Esophagus muscularis mucosa (tissue), 4 donors: ENCODE results near the gene COMTD1. TPM values are rescaled to one million over a fixed set of nuclear protein-coding genes. Genes with fewer than 3 reads are reported as not detected.
"Not testable (repeated sequence)": the region's sequence is repeated elsewhere in the genome, so short reads cannot be mapped to it uniquely, and the experiment has no call there.

Experiments used
- DNase-seq: peaks from one replicate; pipeline ENCODE4 v3.0.0-alpha.2; 2017; ENCODE audit errors: extremely low spot score
- H3K27ac ChIP-seq, 4 donors: fragments of 200-600 bp; sonication (generic); replicated peaks in 1 of 4; 1 replicate in 3 of 4; 2 replicates in 1 of 4; pipeline ENCODE4 v1.5.1; 2016 to 2019; ENCODE audit warnings: mild to moderate bottlenecking in 1 of 4
- H3K27me3 ChIP-seq, 4 donors: fragments of 200-600 bp; sonication (generic); one replicate each; pipeline versions ENCODE4 v1.5.1 to v1.6.0; 2016 to 2019
- H3K36me3 ChIP-seq, 4 donors: fragments of 200-600 bp; sonication (generic); one replicate each; pipeline ENCODE4 v1.5.1; 2016 to 2019
- H3K4me1 ChIP-seq, 4 donors: fragments of 200-600 bp; sonication (generic); one replicate each; pipeline ENCODE4 v1.5.1; 2016 to 2019
- H3K4me3 ChIP-seq, 4 donors: fragments of 200-600 bp; sonication (generic); 1 replicate in 2 of 4; 2 replicates in 2 of 4; pipeline ENCODE4 v1.5.1; 2016 to 2019; ENCODE audit warnings: mild to moderate bottlenecking in 4 of 4, moderate library complexity in 1 of 4
- H3K9me3 ChIP-seq, 4 donors: fragments of 200-600 bp; sonication (generic); 1 replicate in 3 of 4; 2 replicates in 1 of 4; pipeline ENCODE4 v1.5.1; 2016 to 2019
- EP300 ChIP-seq: sonication (generic); formaldehyde crosslinking; IDR thresholded peaks from one replicate; pipeline ENCODE4 v1.6.1; 2017; ENCODE audit warnings: antibody characterized with exemption
- POLR2A ChIP-seq: fragments of 450-650 bp; IDR thresholded peaks from one replicate; pipeline ENCODE4 v1.6.1; 2017; ENCODE audit warnings: antibody characterized with exemption, moderate library complexity, mild to moderate bottlenecking, low read depth
- POLR2AphosphoS5 ChIP-seq, 2 donors: sonication (generic); formaldehyde crosslinking; IDR thresholded peaks; one replicate each; pipeline ENCODE4 v1.6.1; 2017; ENCODE audit warnings: antibody characterized with exemption in 2 of 2
- WGBS: methylation state at CpG from one replicate; pipeline ENCODE4 v1.1.5; 2018; 5-methylcytosine and 5-hydroxymethylcytosine counted together
- intact Hi-C: fragments of 100-400 bp; cut with DNase I; formaldehyde crosslinking; loops from one replicate; pipeline ENCODE4 v1.15.1; 2023
- total RNA-seq, 4 donors: library from RNA; depleted of rRNA; stranded (reverse); fragments of >200 nt; gene quantifications; one replicate each; pipeline versions ENCODE4 v1.1.0 to v1.2.1, GENCODE V29; 2016
- TF ChIP-seq, protein P1 (sequence below), 3 experiments: fragments of 200-600 bp in 2 of 3; fragments of 450-650 bp in 1 of 3; sonication (generic) in 2 of 3; IDR thresholded peaks; one replicate each; pipeline ENCODE4 v1.5.1; 2017 to 2019; ENCODE audit warnings: antibody characterized with exemption in 3 of 3, mild to moderate bottlenecking in 2 of 3, moderate library complexity in 1 of 3

Gene COMTD1
- total RNA-seq, 4 donors from 2014 or later, result 23.7 to 44.5 (median 28.1) TPM

DNA sequence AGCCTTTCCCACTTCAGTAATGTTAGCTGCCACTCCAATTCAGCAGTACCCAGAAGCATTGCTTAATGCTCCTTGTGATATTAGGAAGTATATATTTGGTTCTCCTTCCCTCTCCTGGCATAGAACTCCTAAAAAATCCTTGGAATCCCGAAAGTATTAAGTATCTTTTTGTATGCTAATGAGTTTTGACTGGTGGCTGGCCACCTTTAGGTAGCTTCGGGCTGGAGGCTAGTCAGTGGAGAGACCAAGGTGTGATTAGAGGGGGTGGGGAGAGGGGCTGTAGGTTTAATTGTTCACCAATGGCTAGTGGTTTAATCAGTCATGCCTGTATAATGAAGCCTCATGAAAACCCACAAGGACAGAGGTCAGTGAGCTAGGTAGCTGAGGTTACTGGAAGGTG is 12.2 kb downstream of the COMTD1 start:
- DNase-seq, result no peak
- WGBS, result 46% methylated on average over 2 of the region's 2 CpGs
- H3K4me1 ChIP-seq, result peaks cover 70 to 84% (median 74%) of the 10 kb centered on the region in 4 donors
- no peaks in the 10 kb centered on the region for H3K27me3 ChIP-seq
- H3K27ac ChIP-seq, result peak overlapping the region; percentile 85 to 90 (median 86)
- no peak overlapping the region for H3K4me3 ChIP-seq
- TF ChIP-seq POLR2AphosphoS5 (IDR thresholded peaks at IDR 0.05) (no peak), EP300 (no peak), POLR2A (no peak)
- TF ChIP-seq, protein P1, sequence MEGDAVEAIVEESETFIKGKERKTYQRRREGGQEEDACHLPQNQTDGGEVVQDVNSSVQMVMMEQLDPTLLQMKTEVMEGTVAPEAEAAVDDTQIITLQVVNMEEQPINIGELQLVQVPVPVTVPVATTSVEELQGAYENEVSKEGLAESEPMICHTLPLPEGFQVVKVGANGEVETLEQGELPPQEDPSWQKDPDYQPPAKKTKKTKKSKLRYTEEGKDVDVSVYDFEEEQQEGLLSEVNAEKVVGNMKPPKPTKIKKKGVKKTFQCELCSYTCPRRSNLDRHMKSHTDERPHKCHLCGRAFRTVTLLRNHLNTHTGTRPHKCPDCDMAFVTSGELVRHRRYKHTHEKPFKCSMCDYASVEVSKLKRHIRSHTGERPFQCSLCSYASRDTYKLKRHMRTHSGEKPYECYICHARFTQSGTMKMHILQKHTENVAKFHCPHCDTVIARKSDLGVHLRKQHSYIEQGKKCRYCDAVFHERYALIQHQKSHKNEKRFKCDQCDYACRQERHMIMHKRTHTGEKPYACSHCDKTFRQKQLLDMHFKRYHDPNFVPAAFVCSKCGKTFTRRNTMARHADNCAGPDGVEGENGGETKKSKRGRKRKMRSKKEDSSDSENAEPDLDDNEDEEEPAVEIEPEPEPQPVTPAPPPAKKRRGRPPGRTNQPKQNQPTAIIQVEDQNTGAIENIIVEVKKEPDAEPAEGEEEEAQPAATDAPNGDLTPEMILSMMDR (IDR thresholded peaks at IDR 0.05), result no peak
- H3K36me3 ChIP-seq, result peaks cover 38 to 75% (median 62%) of the 10 kb centered on the region in 4 donors
- intact Hi-C loops, result no loop called here
- H3K9me3 ChIP-seq, result no peaks in the 10 kb centered on the region

DNA sequence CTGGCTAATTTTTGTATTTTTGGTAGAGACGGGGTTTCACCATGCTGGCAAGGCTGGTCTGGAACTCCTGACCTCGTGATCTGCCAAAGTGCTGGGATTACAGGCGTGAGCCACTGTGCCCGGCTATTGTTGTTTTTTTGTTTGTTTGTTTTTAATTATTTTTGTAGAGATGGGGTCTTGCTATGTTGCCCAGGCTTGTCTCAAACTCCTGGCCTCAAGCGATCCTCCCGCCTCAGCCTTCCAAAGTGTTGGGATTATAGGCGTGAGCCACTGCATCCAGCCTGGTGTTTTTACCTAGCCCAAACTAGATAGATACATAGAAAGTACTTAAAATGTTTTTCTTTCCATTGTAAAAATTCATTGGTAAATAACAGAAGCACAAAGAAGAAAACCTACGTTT is 14.3 kb downstream of the COMTD1 start:
- H3K4me3 ChIP-seq, DNase-seq, H3K9me3 ChIP-seq, H3K27me3 ChIP-seq, intact Hi-C loops: not testable (repeated sequence)
- Histone ChIP-seq H3K27ac (peak overlapping the region in 3 of 4 donors; percentile 29 to 85 (median 52)), H3K36me3 (peaks cover 56 to 84% (median 73%) of the 10 kb centered on the region in 4 donors), H3K4me1 (peaks cover 64 to 82% (median 73%) of the 10 kb centered on the region in 4 donors)
- 92% methylated on average over 8 of the region's 8 CpGs for WGBS

DNA sequence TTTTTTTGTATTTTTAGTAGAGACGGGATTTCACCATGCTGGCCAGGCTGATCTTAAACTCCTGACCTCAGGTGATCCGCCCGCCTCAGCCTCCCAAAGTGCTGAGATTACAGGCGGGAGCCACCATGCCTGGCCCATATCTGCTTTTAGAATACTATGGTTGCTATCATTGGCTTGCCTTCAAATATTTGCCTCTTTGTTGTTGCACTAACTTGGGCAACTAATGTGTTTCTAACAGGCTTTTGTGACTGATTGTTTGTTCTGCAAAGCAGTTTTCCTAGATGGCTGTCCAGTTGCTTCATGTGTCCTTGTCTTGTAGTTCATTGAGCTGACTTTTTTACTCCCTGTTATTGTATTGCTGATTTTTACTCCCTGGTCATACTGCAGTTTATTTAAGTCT is 15.5 kb downstream of the COMTD1 start:
- 82% methylated on average over 4 of the region's 4 CpGs for WGBS
- peaks cover 67 to 82% (median 74%) of the 10 kb centered on the region in 4 donors for H3K4me1 ChIP-seq
- no peak for DNase-seq
- TF ChIP-seq, protein P1 (IDR thresholded peaks at IDR 0.05), result no peak
- TF ChIP-seq POLR2AphosphoS5 (IDR thresholded peaks at IDR 0.05) (no peak), POLR2A (no peak), EP300 (no peak)
- peaks cover 63 to 96% (median 82%) of the 10 kb centered on the region in 4 donors for H3K36me3 ChIP-seq
- H3K27ac ChIP-seq, result peak overlapping the region in 3 of 4 donors; percentile 10 to 52 (median 13)
- no peaks in the 10 kb centered on the region for H3K27me3 ChIP-seq
- no peaks in the 10 kb centered on the region for H3K9me3 ChIP-seq
- no peak overlapping the region for H3K4me3 ChIP-seq
- intact Hi-C loops, result no loop called here

DNA sequence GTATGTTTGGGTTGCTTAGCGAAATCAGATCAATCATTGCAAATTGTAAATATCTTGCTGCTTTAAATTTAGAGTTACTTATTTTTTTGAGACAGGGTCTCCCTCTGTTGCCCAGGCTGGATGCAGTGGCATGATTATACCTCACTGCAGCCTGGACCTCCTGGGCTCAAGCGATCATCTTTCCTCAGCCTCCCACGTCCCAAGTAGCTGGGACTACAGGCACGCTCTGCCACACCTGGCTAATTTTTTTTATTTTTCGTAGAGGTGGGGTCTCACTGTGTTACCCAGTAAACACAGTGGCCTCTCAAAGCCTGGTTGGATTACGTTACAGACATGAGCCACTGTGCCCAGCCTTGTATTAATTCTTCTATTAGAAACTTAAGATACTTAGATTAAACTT is 23.4 kb downstream of the COMTD1 start:
- Histone ChIP-seq H3K4me1 (peaks cover 63 to 84% (median 82%) of the 10 kb centered on the region in 4 donors), H3K27me3 (no peaks in the 10 kb centered on the region), H3K36me3 (peaks cover 33 to 56% (median 44%) of the 10 kb centered on the region in 4 donors), H3K4me3 (peak overlapping the region; percentile 74 to 99 (median 87)), H3K9me3 (no peaks in the 10 kb centered on the region), H3K27ac (peak overlapping the region; percentile 96 to 99 (median 98))
- intact Hi-C loops, result no loop called here
- WGBS, result 79% methylated on average over 6 of the region's 6 CpGs
- TF ChIP-seq POLR2AphosphoS5 (IDR thresholded peaks at IDR 0.05), result no peak
- TF ChIP-seq POLR2A, result no peak
- DNase-seq, result no peak

DNA sequence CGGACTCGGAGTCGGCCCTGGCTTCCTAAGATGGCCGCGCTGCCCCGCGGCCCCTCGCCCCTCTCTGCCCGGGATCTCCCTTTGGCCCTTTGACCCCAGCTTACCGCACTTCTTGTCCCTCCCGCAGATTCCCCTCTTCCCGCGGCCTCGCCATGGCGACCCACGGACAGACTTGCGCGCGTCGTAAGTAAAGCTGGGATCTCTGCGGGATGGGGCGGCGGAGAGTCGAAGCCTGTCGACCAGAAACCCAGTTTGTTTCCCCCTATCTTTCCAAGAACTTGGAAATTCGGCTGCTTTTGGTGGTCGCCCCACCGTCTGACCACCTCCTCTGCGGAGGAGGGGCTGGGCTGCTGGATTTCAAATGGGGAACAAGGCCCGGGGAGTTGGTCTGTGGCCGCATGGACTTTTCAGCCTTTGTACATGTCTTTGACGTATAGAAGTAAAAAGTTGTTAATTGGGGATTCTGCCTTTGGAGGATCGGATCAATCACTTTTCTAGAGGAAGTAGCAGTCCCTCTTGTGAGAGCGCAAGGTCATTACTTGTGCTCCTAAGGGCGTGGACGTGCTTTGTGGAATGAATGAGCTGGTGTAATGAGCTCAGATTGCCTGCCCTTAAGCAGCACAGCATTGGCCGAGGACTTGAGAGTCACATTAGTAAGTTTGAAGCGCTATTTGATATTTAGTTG is 24.6 kb downstream of the COMTD1 start:
- Histone ChIP-seq H3K36me3 (peaks cover 26 to 44% (median 37%) of the 10 kb centered on the region in 4 donors), H3K9me3 (no peaks in the 10 kb centered on the region), H3K4me1 (peaks cover 53 to 72% (median 70%) of the 10 kb centered on the region in 4 donors), H3K27me3 (no peaks in the 10 kb centered on the region), H3K4me3 (peak overlapping the region; percentile 74 to 99 (median 87)), H3K27ac (peak overlapping the region; percentile 96 to 99 (median 98))
- intact Hi-C loops, result no loop called here
- TF ChIP-seq POLR2AphosphoS5 (IDR thresholded peaks at IDR 0.05), result peak; percentile 15 to 53
- no peak for TF ChIP-seq POLR2A
- WGBS, result 2% methylated on average over 16 of the region's 38 CpGs
- DNase-seq, result no peak

DNA sequence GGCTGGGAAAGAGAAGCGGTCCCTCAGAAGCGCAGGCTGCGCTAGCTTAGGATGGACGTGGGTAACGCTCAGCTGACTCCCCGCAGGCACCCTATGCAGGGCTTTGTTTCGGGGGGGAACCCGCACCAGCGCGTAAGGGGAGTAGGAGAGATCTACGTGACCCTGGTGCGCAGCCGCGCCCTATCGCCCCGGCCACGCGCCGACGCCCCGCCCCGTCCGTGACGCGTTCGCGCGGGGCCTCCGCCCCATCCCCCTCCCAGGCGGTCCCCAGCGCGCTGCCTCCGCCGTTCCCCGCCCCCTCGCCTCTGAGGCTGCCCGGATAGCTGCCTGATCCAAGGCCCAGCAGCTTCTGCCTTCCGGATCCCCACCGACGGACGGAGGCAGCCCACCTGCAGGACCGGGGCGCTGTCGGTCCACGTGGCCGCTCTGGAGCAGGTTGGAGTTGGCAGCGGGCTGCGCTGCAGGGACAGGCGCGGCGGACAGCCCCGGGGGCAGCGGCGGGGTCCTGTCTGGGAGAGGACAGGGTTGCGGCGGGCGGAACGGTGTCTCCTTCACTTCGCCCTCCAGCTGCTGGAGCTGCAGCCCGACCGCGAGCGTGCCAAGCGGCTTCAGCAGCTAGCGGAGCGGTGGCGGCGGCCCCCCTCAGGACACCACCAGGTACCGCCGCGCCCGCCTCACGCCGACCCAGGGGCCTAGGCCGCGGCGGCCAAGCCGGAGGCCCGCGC is 25.3 kb downstream of the COMTD1 start, which contains the start of gene VDAC2:
VDAC2 (plus strand) TSS at position 515 of the 725 bp plus-strand sequence. CDS start 363 bp downstream, outside the sequence.
- no peaks in the 10 kb centered on the region for H3K9me3 ChIP-seq
- peaks cover 46 to 65% (median 63%) of the 10 kb centered on the region in 4 donors for H3K4me1 ChIP-seq
- intact Hi-C loops, result no loop called here
- H3K27ac ChIP-seq, result peak within 1 kb of the TSS; percentile 96 to 99 (median 98)
- TF ChIP-seq EP300 (no peak), POLR2AphosphoS5 (IDR thresholded peaks at IDR 0.05) (peak; percentile 86 to 94), POLR2A (peak; percentile 96)
- TF ChIP-seq, protein P1 (IDR thresholded peaks at IDR 0.05), result peak in 1 of 3 experiments; percentile 30
- H3K36me3 ChIP-seq, result peaks cover 20 to 37% (median 32%) of the 10 kb centered on the region in 4 donors
- peak; percentile 96 for DNase-seq
- 0% methylated on average over 10 of the region's 80 CpGs for WGBS
- peak within 1 kb of the TSS; percentile 74 to 99 (median 87) for H3K4me3 ChIP-seq
- no peaks in the 10 kb centered on the region for H3K27me3 ChIP-seq
